Activated T-helper 1 cell treated with anti-CD3 and anti-CD28 coated beads, Interleukin-12 subunit alpha, Interleukin-12 subunit beta, Interleukin-2, Interleukin-4 antibody, amounts not matched to agents 30 ng/mL and 10 ng/mL and 1 ng/mL, durations not matched to agents 14 hours and 24 hours and 36 hours (primary cell): ENCODE data around the gene LYRM7. TPM values are rescaled to one million over a fixed set of nuclear protein-coding genes. Genes with fewer than 3 reads are reported as not detected.

ENCODE experiments used
- total RNA-seq: library from RNA; stranded (reverse); gene quantifications from 2 replicates; pipeline ENCODE4 v1.2.3, GENCODE V29; 2022

The LYRM7 gene
- total RNA-seq, 1 donor from 2014 or later, result 15.8 TPM

Other genes with a start within 250 kb of the LYRM7 start
- 249 and 262 TPM in 2 replicates for gene HINT1, start 5.7 kb upstream of the LYRM7 start, total RNA-seq
- gene CDC42SE2, start 93.1 kb downstream of the LYRM7 start, total RNA-seq, result 100.0 and 103 TPM in 2 replicates